DND-41 (cell line): ENCODE measurements around the gene ACOX3.

Experiments used
- ATAC-seq: fragments of 200-7000 bp; cut with Tn5 transposase; 3 replicates; pipeline ENCODE4 v1.9.1; 2021; ENCODE audit warnings: low read depth; ENCODE audit not compliant: insufficient read depth
- DNase-seq: peaks from one replicate; pipeline ENCODE4 v3.0.0-alpha.2; 2020
- H2AFZ ChIP-seq: 2 replicates; pipeline ENCODE4 v1.6.0; 2012; ENCODE audit warnings: low read depth, low read length
- H3K27ac ChIP-seq: 2 replicates; pipeline ENCODE4 v1.5.1; 2012; ENCODE audit warnings: low read length, inconsistent platforms
- H3K27me3 ChIP-seq: fragments of 200-600 bp; sonication (generic); 2 replicates; pipeline ENCODE4 v1.6.0; 2012; ENCODE audit warnings: low read length, mild to moderate bottlenecking, inconsistent platforms; ENCODE audit not compliant: insufficient read depth, poor library complexity
- H3K36me3 ChIP-seq: 2 replicates; pipeline ENCODE4 v1.5.1; 2012; ENCODE audit warnings: low read length, inconsistent platforms; ENCODE audit not compliant: insufficient read depth
- H3K4me1 ChIP-seq: 2 replicates; pipeline ENCODE4 v1.5.1; 2012; ENCODE audit warnings: mild to moderate bottlenecking, low read length; ENCODE audit not compliant: insufficient read depth
- H3K4me2 ChIP-seq: 2 replicates; pipeline ENCODE4 v1.6.0; 2012; ENCODE audit warnings: mild to moderate bottlenecking, moderate library complexity, low read length, inconsistent platforms; ENCODE audit not compliant: insufficient read depth
- H3K4me3 ChIP-seq, 2 experiments: fragments of 200-600 bp in 1 of 2; shearing (Covaris generic) in 1 of 2; 2 replicates each; pipeline ENCODE4 v1.5.1; 2012 to 2016; ENCODE audit warnings: inconsistent platforms in 2 of 2, low read length in 2 of 2, mild to moderate bottlenecking in 2 of 2, low read depth in 1 of 2, moderate library complexity in 1 of 2
- H3K79me2 ChIP-seq: 2 replicates; pipeline ENCODE4 v1.6.0; 2012; ENCODE audit warnings: low read length, inconsistent platforms; ENCODE audit not compliant: insufficient read depth
- H3K9ac ChIP-seq: 2 replicates; pipeline ENCODE4 v1.6.0; 2012; ENCODE audit warnings: low read depth, mild to moderate bottlenecking, inconsistent platforms, low read length, moderate library complexity
- H3K9me3 ChIP-seq: 2 replicates; pipeline ENCODE4 v1.5.1; 2012; ENCODE audit warnings: low read length, moderate library complexity, mild to moderate bottlenecking, inconsistent platforms; ENCODE audit not compliant: insufficient read depth, severe bottlenecking
- H4K20me1 ChIP-seq: 2 replicates; pipeline ENCODE4 v1.6.0; 2012; ENCODE audit warnings: low read length; ENCODE audit not compliant: insufficient read depth
- EZH2 ChIP-seq: IDR thresholded peaks from 3 replicates; pipeline ENCODE4 v1.6.1; 2012; ENCODE audit warnings: borderline replicate concordance, low read depth, mild to moderate bottlenecking, moderate library complexity, low read length, inconsistent platforms; ENCODE audit not compliant: severe bottlenecking
- TF ChIP-seq, protein P1 (sequence below): IDR thresholded peaks from 2 replicates; pipeline ENCODE4 v1.5.1; 2012; ENCODE audit warnings: borderline replicate concordance, low read length, moderate library complexity, mild to moderate bottlenecking; ENCODE audit not compliant: poor library complexity, severe bottlenecking; ENCODE audit errors: extremely low read depth

ACOX3 gene

GRCh38 chr4:8475751-8476575 lies 35.4 kb upstream of the ACOX3 start:
- ATAC-seq, result no peak

GRCh38 chr4:8474856-8475255 lies 34.3 kb upstream of the ACOX3 start:
- DNase-seq (no peak), ATAC-seq (no peak)
- no peak overlapping the region for H3K27ac ChIP-seq
- no peaks in the 10 kb centered on the region for H3K4me1 ChIP-seq
- H4K20me1 ChIP-seq, result no peaks in the 10 kb centered on the region
- no peaks in the 10 kb centered on the region for H3K9me3 ChIP-seq
- H3K4me2 ChIP-seq, result no peak overlapping the region
- no peak for TF ChIP-seq EZH2
- TF ChIP-seq, protein P1, sequence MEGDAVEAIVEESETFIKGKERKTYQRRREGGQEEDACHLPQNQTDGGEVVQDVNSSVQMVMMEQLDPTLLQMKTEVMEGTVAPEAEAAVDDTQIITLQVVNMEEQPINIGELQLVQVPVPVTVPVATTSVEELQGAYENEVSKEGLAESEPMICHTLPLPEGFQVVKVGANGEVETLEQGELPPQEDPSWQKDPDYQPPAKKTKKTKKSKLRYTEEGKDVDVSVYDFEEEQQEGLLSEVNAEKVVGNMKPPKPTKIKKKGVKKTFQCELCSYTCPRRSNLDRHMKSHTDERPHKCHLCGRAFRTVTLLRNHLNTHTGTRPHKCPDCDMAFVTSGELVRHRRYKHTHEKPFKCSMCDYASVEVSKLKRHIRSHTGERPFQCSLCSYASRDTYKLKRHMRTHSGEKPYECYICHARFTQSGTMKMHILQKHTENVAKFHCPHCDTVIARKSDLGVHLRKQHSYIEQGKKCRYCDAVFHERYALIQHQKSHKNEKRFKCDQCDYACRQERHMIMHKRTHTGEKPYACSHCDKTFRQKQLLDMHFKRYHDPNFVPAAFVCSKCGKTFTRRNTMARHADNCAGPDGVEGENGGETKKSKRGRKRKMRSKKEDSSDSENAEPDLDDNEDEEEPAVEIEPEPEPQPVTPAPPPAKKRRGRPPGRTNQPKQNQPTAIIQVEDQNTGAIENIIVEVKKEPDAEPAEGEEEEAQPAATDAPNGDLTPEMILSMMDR, result no peak
- peaks cover 37% of the 10 kb centered on the region for H3K36me3 ChIP-seq
- H3K27me3 ChIP-seq, result no peaks in the 10 kb centered on the region
- no peaks in the 10 kb centered on the region for H3K79me2 ChIP-seq
- H2AFZ ChIP-seq, result no peak overlapping the region
- no peak overlapping the region for H3K9ac ChIP-seq
- H3K4me3 ChIP-seq, result no peak overlapping the region

More at GRCh38 chr4:8475751-8476575, 35.4 kb upstream of the ACOX3 start:
- Histone ChIP-seq H3K36me3 (peaks cover 27% of the 10 kb centered on the region), H3K9ac (no peak overlapping the region), H3K27me3 (no peaks in the 10 kb centered on the region), H3K4me2 (no peak overlapping the region), H3K4me3 (no peak overlapping the region), H3K4me1 (no peaks in the 10 kb centered on the region), H3K9me3 (no peaks in the 10 kb centered on the region), H3K79me2 (no peaks in the 10 kb centered on the region), H2AFZ (no peak overlapping the region), H3K27ac (no peak overlapping the region), H4K20me1 (no peaks in the 10 kb centered on the region)
- TF ChIP-seq, protein P1, result no peak
- no peak for TF ChIP-seq EZH2
- no peak for DNase-seq

- no peak overlapping the region for H3K27ac ChIP-seq
- no peaks in the 10 kb centered on the region for H3K4me1 ChIP-seq
- ATAC-seq (no peak), DNase-seq (no peak)
- no peak overlapping the region for H2AFZ ChIP-seq
- H3K27me3 ChIP-seq, result no peaks in the 10 kb centered on the region
- no peaks in the 10 kb centered on the region for H3K79me2 ChIP-seq
- no peak overlapping the region for H3K9ac ChIP-seq
- H3K4me3 ChIP-seq, result no peak overlapping the region
- no peaks in the 10 kb centered on the region for H3K9me3 ChIP-seq
- H3K4me2 ChIP-seq, result no peak overlapping the region
- TF ChIP-seq, protein P1, result no peak
- TF ChIP-seq EZH2, result no peak
- peaks cover 45% of the 10 kb centered on the region for H3K36me3 ChIP-seq
- H4K20me1 ChIP-seq, result peaks cover 7% of the 10 kb centered on the region
These were observed 33.5 kb upstream of the ACOX3 start for GRCh38 chr4:8473920-8474590.
